ENCODE results near the gene PARD3. TPM values are rescaled to one million over a fixed set of nuclear protein-coding genes. Genes with fewer than 3 reads are reported as not detected.

Gene PARD3
- total RNA-seq, 1 donor from 2014 or later, result 98.2 TPM

GRCh38 chr10:34664706-34665105 lies 150.4 kb downstream of the PARD3 start:
- FAIRE-seq, result peak; percentile 86
- Histone ChIP-seq H3K36me3 (ENCODE audit: control insufficient read depth, insufficient read depth, low read length) (no peaks in the 10 kb centered on the region), H3K4me3 (ENCODE audit: low read depth, low read length) (no peak overlapping the region), H3K27me3 (ENCODE audit: control insufficient read depth, insufficient read depth, low read length) (no peaks in the 10 kb centered on the region)
- DNase-seq (ENCODE audit: low read depth), result peak; percentile 98
- no peak for TF ChIP-seq CTCF (IDR thresholded peaks at IDR 0.05; ENCODE audit: insufficient read depth, low read length, severe bottlenecking)

- DNase-seq (ENCODE audit: low read depth) (no peak), FAIRE-seq (no peak)
- H3K4me3 ChIP-seq (ENCODE audit: low read depth, low read length), result no peak overlapping the region
- H3K27me3 ChIP-seq (ENCODE audit: control insufficient read depth, insufficient read depth, low read length), result no peaks in the 10 kb centered on the region
- no peak for TF ChIP-seq CTCF (IDR thresholded peaks at IDR 0.05; ENCODE audit: insufficient read depth, low read length, severe bottlenecking)
- H3K36me3 ChIP-seq (ENCODE audit: control insufficient read depth, insufficient read depth, low read length), result no peaks in the 10 kb centered on the region
These were observed 153.5 kb downstream of the PARD3 start for GRCh38 chr10:34661580-34661979.

DNA sequence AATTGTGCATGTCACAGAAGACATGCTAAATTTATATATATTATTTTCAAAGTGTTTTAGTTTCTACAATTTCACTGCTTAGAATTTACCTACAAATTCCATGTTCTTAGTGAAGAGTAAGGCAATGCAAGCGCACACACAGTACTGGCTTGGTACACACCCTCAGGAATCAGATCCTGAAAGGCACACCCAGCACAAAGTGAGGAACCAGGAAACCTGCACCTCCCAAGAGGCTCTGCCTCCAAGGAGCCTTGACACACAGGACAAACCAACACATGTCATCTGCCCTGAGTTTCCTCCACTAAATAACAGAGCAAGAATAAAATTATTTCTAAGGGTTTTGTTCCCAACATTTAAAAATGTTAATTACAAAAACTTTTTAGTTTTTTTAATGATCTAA lies 156.2 kb downstream of the PARD3 start:
- no peaks in the 10 kb centered on the region for H3K36me3 ChIP-seq (ENCODE audit: control insufficient read depth, insufficient read depth, low read length)
- DNase-seq (ENCODE audit: low read depth) (no peak), FAIRE-seq (no peak)
- H3K27me3 ChIP-seq (ENCODE audit: control insufficient read depth, insufficient read depth, low read length), result no peaks in the 10 kb centered on the region
- no peak for TF ChIP-seq CTCF (IDR thresholded peaks at IDR 0.05; ENCODE audit: insufficient read depth, low read length, severe bottlenecking)
- no peak overlapping the region for H3K4me3 ChIP-seq (ENCODE audit: low read depth, low read length)

DNA sequence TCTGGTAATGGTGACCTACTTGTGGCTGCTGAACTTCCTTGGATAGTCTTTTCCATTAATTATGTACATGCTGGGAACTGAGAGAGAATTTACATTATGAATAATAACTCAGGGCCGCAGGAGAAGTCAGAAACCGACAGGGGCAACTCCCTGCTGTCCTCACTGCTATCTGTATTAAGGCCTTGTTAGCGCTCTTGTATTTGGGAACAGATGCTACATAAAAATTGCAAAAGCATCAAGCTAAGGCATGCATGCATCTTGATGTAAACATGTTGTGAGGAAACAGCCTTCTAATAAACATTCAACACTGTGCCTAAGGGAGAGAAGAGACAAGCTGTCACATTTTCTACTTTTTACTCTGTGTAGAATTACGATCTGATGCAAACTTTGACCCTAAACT lies 158.4 kb downstream of the PARD3 start:
- Histone ChIP-seq H3K36me3 (ENCODE audit: control insufficient read depth, insufficient read depth, low read length) (no peaks in the 10 kb centered on the region), H3K27me3 (ENCODE audit: control insufficient read depth, insufficient read depth, low read length) (no peaks in the 10 kb centered on the region), H3K4me3 (ENCODE audit: low read depth, low read length) (no peak overlapping the region)
- FAIRE-seq, result no peak
- no peak for DNase-seq (ENCODE audit: low read depth)
- TF ChIP-seq CTCF (IDR thresholded peaks at IDR 0.05; ENCODE audit: insufficient read depth, low read length, severe bottlenecking), result no peak

- peak; percentile 78 for DNase-seq (ENCODE audit: low read depth)
- no peaks in the 10 kb centered on the region for H3K27me3 ChIP-seq (ENCODE audit: control insufficient read depth, insufficient read depth, low read length)
- FAIRE-seq, result no peak
- no peak overlapping the region for H3K4me3 ChIP-seq (ENCODE audit: low read depth, low read length)
- H3K36me3 ChIP-seq (ENCODE audit: control insufficient read depth, insufficient read depth, low read length), result no peaks in the 10 kb centered on the region
- peak; percentile 69 for TF ChIP-seq CTCF (IDR thresholded peaks at IDR 0.05; ENCODE audit: insufficient read depth, low read length, severe bottlenecking)
These were observed 159.6 kb downstream of the PARD3 start for GRCh38 chr10:34655286-34656170.
